ENCODE results near the gene STAG1. TPM values are rescaled to one million over a fixed set of nuclear protein-coding genes. Genes with fewer than 3 reads are reported as not detected.

The STAG1 gene
- total and polyA plus RNA-seq, 4 donors, result 4.6 to 28.0 (median 16.6) TPM

DNA sequence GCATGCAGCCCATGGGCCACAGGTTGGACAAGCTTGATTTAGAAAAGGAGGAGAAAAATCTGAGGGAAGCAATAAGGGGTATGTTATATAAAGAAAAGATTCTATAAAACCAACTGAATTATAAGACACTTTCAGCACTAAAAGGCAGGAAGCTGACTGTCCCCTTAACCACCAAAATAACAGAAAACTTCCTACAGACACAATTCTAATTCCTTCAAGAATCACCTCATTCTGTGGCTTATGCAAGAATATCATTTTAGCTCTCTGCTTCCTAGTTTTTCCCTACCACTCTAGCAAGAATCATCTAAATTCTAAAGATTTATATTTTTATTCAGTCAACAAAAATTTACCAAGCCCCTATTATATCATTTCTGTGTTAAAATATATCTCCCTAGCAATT, 6.3 kb downstream of the STAG1 start:
- H3K4me3 ChIP-seq (ENCODE audit: low read depth in 1 of 3, low read length in 3 of 3), result no peak overlapping the region
- H3K9me3 ChIP-seq (ENCODE audit: control insufficient read depth in 4 of 4, low read length in 3 of 4), result no peaks in the 10 kb centered on the region
- H3K36me3 ChIP-seq (ENCODE audit: control insufficient read depth in 4 of 4, insufficient read depth in 3 of 4, low read depth in 1 of 4, low read length in 3 of 4), result no peaks in the 10 kb centered on the region
- no peak for DNase-seq (ENCODE audit: low spot score)
- no peaks in the 10 kb centered on the region for H3K27me3 ChIP-seq (ENCODE audit: control insufficient read depth in 4 of 4, insufficient read depth in 4 of 4, low read length in 3 of 4)
- peaks cover 0 to 15% (median 3%) of the 10 kb centered on the region in 4 donors for H3K4me1 ChIP-seq (ENCODE audit: control insufficient read depth in 4 of 4, insufficient read depth in 4 of 4, low read length in 3 of 4)
- TF ChIP-seq HNF4A (conservative IDR thresholded peaks at IDR 0.05) (no peak), HNF4G (IDR thresholded peaks at IDR 0.05) (no peak), RXRA (IDR thresholded peaks at IDR 0.05) (no peak), EGR1 (IDR thresholded peaks at IDR 0.05; ENCODE audit: low read depth in 2 of 2) (no peak), GABPA (IDR thresholded peaks at IDR 0.05 in 1 of 2, conservative IDR thresholded peaks at IDR 0.05 in 1 of 2) (no peak), NR2F2 (IDR thresholded peaks at IDR 0.05) (no peak), SP1 (IDR thresholded peaks at IDR 0.05) (no peak), FOXA2 (IDR thresholded peaks at IDR 0.05) (no peak), TAF1 (conservative IDR thresholded peaks at IDR 0.05) (no peak), RAD21 (IDR thresholded peaks at IDR 0.05) (no peak), YY1 (IDR thresholded peaks at IDR 0.05) (no peak), FOXA1 (IDR thresholded peaks at IDR 0.05) (no peak), JUND (IDR thresholded peaks at IDR 0.05) (no peak)
- TF ChIP-seq, protein P1, sequence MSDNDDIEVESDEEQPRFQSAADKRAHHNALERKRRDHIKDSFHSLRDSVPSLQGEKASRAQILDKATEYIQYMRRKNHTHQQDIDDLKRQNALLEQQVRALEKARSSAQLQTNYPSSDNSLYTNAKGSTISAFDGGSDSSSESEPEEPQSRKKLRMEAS (IDR thresholded peaks at IDR 0.05), result no peak
- TF ChIP-seq, protein P2, sequence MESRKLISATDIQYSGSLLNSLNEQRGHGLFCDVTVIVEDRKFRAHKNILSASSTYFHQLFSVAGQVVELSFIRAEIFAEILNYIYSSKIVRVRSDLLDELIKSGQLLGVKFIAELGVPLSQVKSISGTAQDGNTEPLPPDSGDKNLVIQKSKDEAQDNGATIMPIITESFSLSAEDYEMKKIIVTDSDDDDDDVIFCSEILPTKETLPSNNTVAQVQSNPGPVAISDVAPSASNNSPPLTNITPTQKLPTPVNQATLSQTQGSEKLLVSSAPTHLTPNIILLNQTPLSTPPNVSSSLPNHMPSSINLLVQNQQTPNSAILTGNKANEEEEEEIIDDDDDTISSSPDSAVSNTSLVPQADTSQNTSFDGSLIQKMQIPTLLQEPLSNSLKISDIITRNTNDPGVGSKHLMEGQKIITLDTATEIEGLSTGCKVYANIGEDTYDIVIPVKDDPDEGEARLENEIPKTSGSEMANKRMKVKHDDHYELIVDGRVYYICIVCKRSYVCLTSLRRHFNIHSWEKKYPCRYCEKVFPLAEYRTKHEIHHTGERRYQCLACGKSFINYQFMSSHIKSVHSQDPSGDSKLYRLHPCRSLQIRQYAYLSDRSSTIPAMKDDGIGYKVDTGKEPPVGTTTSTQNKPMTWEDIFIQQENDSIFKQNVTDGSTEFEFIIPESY (IDR thresholded peaks at IDR 0.05), result no peak
- TF ChIP-seq, protein P3, sequence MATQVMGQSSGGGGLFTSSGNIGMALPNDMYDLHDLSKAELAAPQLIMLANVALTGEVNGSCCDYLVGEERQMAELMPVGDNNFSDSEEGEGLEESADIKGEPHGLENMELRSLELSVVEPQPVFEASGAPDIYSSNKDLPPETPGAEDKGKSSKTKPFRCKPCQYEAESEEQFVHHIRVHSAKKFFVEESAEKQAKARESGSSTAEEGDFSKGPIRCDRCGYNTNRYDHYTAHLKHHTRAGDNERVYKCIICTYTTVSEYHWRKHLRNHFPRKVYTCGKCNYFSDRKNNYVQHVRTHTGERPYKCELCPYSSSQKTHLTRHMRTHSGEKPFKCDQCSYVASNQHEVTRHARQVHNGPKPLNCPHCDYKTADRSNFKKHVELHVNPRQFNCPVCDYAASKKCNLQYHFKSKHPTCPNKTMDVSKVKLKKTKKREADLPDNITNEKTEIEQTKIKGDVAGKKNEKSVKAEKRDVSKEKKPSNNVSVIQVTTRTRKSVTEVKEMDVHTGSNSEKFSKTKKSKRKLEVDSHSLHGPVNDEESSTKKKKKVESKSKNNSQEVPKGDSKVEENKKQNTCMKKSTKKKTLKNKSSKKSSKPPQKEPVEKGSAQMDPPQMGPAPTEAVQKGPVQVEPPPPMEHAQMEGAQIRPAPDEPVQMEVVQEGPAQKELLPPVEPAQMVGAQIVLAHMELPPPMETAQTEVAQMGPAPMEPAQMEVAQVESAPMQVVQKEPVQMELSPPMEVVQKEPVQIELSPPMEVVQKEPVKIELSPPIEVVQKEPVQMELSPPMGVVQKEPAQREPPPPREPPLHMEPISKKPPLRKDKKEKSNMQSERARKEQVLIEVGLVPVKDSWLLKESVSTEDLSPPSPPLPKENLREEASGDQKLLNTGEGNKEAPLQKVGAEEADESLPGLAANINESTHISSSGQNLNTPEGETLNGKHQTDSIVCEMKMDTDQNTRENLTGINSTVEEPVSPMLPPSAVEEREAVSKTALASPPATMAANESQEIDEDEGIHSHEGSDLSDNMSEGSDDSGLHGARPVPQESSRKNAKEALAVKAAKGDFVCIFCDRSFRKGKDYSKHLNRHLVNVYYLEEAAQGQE (IDR thresholded peaks at IDR 0.05), result no peak
- TF ChIP-seq, protein P4, sequence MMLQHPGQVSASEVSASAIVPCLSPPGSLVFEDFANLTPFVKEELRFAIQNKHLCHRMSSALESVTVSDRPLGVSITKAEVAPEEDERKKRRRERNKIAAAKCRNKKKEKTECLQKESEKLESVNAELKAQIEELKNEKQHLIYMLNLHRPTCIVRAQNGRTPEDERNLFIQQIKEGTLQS (IDR thresholded peaks at IDR 0.05), result no peak
- TF ChIP-seq, protein P5, sequence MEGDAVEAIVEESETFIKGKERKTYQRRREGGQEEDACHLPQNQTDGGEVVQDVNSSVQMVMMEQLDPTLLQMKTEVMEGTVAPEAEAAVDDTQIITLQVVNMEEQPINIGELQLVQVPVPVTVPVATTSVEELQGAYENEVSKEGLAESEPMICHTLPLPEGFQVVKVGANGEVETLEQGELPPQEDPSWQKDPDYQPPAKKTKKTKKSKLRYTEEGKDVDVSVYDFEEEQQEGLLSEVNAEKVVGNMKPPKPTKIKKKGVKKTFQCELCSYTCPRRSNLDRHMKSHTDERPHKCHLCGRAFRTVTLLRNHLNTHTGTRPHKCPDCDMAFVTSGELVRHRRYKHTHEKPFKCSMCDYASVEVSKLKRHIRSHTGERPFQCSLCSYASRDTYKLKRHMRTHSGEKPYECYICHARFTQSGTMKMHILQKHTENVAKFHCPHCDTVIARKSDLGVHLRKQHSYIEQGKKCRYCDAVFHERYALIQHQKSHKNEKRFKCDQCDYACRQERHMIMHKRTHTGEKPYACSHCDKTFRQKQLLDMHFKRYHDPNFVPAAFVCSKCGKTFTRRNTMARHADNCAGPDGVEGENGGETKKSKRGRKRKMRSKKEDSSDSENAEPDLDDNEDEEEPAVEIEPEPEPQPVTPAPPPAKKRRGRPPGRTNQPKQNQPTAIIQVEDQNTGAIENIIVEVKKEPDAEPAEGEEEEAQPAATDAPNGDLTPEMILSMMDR (IDR thresholded peaks at IDR 0.05; ENCODE audit: low read depth, low read length, missing input control), result no peak
- no peak overlapping the region for H3K9ac ChIP-seq (ENCODE audit: low read depth in 1 of 2, low read length in 2 of 2)
- H3K27ac ChIP-seq (ENCODE audit: low read depth in 1 of 2, low read length in 2 of 2), result no peak overlapping the region
